ENCODE data around the gene SYTL5. TPM values are rescaled to one million over a fixed set of nuclear protein-coding genes. Genes with fewer than 3 reads are reported as not detected.

SYTL5 gene
- polyA plus RNA-seq, 1 experiment: 2.3 TPM

DNA sequence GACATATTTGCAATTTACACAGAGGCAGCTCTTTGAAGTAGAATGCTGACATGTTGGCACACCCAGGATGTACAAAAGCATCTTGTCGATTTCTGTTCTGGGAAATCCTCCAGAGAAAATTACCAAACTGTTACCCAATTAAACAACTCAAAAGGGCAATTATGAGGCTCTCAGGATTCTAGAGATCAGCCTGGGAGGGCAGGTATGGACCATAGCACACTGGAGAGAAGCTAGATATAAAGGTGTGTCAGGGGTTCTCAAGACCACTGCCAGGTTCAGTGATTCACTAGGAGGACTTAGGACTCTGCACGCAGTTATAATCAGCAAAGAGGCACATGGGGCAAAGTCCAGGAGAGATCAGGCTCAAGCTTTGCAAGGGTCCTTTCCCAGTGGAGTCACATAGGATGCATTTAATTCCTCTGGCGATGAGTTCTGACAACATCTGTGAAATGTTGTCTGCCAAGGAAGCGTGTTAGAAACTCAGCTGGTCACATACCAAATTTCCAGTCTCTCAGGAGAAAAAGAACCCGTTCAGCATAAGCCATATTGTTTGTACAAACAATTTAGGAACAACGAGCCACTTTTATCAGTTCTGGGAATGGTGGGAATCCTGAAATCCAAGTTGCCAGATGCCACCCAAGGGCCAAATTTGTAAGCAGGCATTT is 100.8 kb downstream of the SYTL5 start:
- ChIA-PET POLR2A (no interaction called here), CTCF (no interaction called here)

DNA sequence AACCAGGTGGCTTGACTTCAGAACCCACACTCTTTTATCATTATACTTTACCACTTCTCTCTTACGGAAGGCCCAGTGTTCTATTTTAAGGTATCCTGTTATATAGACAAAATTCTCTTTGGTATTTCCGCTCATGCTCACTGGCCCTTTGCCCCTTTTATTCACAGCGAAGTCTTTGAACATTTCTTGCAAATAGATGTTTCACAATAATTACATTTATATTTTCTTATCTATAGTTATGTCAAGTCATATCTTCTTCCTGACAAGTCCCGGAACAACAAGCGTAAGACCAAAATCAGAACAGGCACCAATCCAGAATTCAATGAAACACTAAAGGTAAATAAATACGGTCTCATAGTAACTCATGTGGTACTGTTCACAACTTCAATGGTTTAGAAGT is 102.0 kb downstream of the SYTL5 start:
- ChIA-PET CTCF (no interaction called here), POLR2A (no interaction called here)
- TF ChIP-seq, protein P1, sequence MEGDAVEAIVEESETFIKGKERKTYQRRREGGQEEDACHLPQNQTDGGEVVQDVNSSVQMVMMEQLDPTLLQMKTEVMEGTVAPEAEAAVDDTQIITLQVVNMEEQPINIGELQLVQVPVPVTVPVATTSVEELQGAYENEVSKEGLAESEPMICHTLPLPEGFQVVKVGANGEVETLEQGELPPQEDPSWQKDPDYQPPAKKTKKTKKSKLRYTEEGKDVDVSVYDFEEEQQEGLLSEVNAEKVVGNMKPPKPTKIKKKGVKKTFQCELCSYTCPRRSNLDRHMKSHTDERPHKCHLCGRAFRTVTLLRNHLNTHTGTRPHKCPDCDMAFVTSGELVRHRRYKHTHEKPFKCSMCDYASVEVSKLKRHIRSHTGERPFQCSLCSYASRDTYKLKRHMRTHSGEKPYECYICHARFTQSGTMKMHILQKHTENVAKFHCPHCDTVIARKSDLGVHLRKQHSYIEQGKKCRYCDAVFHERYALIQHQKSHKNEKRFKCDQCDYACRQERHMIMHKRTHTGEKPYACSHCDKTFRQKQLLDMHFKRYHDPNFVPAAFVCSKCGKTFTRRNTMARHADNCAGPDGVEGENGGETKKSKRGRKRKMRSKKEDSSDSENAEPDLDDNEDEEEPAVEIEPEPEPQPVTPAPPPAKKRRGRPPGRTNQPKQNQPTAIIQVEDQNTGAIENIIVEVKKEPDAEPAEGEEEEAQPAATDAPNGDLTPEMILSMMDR (IDR thresholded peaks at IDR 0.05; ENCODE audit: low read depth, low read length): no peak
- no peak overlapping the region for H3K27ac ChIP-seq (ENCODE audit: low read depth, low read length)
- no peak overlapping the region for H3K4me3 ChIP-seq (ENCODE audit: low read depth, low read length)
- no peak for DNase-seq (ENCODE audit: low read depth, low spot score)
- no peaks in the 10 kb centered on the region for H3K9me3 ChIP-seq (ENCODE audit: control insufficient read depth, insufficient read depth, low read length)
- H3K27me3 ChIP-seq (ENCODE audit: control insufficient read depth, insufficient read depth, low read length): no peaks in the 10 kb centered on the region

More for the DNA sequence above, 100.8 kb downstream of the SYTL5 start:
- H3K27me3 ChIP-seq (ENCODE audit: control insufficient read depth, insufficient read depth, low read length): no peaks in the 10 kb centered on the region
- DNase-seq (ENCODE audit: low read depth, low spot score): no peak
- H3K4me3 ChIP-seq (ENCODE audit: low read depth, low read length): no peak overlapping the region
- TF ChIP-seq, protein P1 (IDR thresholded peaks at IDR 0.05; ENCODE audit: low read depth, low read length): no peak
- H3K27ac ChIP-seq (ENCODE audit: low read depth, low read length): no peak overlapping the region
- H3K9me3 ChIP-seq (ENCODE audit: control insufficient read depth, insufficient read depth, low read length): no peaks in the 10 kb centered on the region

DNA sequence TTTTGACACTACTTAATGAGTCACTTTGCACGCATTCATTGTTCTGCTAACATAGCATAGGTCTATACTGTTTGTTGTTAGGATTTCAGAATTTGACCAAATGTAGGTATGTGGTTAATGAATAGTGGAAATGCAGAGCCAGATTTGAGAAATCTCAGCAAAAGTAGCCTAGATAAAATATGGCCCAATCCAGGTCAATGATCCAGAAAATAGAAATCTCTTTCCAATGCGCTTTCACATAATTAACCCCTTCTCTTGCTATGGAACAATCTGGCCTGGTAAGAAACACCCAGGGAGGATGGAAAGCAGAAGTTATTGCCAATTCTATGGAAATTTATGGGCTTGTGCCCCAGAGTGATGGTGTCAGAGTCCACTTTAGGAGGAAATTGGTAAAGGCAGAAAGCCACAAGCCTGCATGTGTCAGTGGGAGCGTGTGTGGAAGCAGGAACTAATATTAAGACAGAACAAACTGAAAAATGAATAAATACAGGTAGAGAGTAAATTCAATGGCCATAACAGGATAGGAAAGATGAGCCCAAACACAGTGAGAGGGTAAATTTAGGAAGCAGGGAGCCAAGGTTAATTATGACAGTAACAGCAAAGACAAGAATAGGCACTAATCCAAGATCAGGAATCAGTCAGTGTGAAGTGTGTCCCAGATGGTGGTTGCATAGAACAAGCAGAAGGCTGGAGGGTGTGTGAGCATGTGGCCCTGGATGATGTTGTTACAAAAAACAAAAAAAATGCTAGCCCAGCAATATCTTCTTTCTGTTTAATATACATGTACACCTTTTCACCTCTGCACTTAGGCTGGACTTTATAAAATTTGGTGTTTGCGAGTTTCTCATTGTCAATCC is 102.9 kb downstream of the SYTL5 start:
- CTCF ChIA-PET: no interaction called here
- POLR2A ChIA-PET: no interaction called here
- DNase-seq (ENCODE audit: low read depth, low spot score): no peak
- H3K27ac ChIP-seq (ENCODE audit: low read depth, low read length): no peak overlapping the region
- H3K9me3 ChIP-seq (ENCODE audit: control insufficient read depth, insufficient read depth, low read length): no peaks in the 10 kb centered on the region
- no peaks in the 10 kb centered on the region for H3K27me3 ChIP-seq (ENCODE audit: control insufficient read depth, insufficient read depth, low read length)
- H3K4me3 ChIP-seq (ENCODE audit: low read depth, low read length): no peak overlapping the region
- TF ChIP-seq, protein P1 (IDR thresholded peaks at IDR 0.05; ENCODE audit: low read depth, low read length): no peak

DNA sequence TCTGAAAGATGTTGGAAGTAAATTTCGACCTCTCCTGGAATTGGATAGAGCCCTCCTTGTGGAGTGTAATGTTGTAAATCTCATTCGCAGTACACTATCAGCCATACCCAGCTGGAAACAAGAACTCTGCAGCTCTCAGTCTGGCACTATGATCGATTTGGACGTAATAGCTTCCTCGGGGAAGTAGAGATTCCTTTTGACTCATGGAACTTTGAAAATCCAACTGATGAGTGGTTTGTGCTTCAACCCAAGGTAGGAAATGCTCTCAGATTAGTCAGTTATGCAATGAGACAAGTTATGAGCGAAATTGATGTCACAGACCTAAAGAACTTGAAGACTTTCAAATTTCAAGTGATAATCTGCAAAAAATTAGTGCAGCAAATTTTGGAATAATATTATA is 103.9 kb downstream of the SYTL5 start:
- ChIA-PET CTCF (no interaction called here), POLR2A (no interaction called here)
- H3K9me3 ChIP-seq (ENCODE audit: control insufficient read depth, insufficient read depth, low read length): no peaks in the 10 kb centered on the region
- H3K4me3 ChIP-seq (ENCODE audit: low read depth, low read length): no peak overlapping the region
- H3K27me3 ChIP-seq (ENCODE audit: control insufficient read depth, insufficient read depth, low read length): no peaks in the 10 kb centered on the region
- no peak overlapping the region for H3K27ac ChIP-seq (ENCODE audit: low read depth, low read length)
- TF ChIP-seq, protein P1 (IDR thresholded peaks at IDR 0.05; ENCODE audit: low read depth, low read length): no peak
- no peak for DNase-seq (ENCODE audit: low read depth, low spot score)

DNA sequence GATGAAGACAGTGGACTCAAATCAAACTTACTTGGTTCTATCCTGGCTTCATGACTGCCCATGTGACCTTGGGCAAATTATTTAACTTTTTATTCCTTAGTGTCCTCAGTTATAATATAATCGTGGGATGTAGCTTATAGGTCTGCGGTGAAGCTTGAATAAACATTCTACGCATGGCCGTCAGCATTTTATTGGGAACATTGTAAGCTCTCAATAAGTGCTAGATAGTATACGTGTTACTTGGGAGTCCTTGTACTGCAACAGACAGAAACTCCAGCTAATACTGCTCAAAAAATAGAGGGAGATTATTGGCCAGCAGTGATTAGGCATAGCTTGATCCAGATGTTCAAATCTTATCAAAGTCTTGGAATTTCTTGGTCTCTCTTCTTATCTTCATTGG is 104.8 kb downstream of the SYTL5 start:
- POLR2A ChIA-PET: no interaction called here
- Histone ChIP-seq H3K4me3 (ENCODE audit: low read depth, low read length) (no peak overlapping the region), H3K27me3 (ENCODE audit: control insufficient read depth, insufficient read depth, low read length) (no peaks in the 10 kb centered on the region), H3K27ac (ENCODE audit: low read depth, low read length) (no peak overlapping the region), H3K9me3 (ENCODE audit: control insufficient read depth, insufficient read depth, low read length) (no peaks in the 10 kb centered on the region)
- DNase-seq (ENCODE audit: low read depth, low spot score): no peak
- CTCF ChIA-PET: no interaction called here
- TF ChIP-seq, protein P1 (IDR thresholded peaks at IDR 0.05; ENCODE audit: low read depth, low read length): no peak
